PFSK-1 (cell line): ENCODE measurements around the gene ZNF804B.

ENCODE experiments used
- POLR2AphosphoS5 ChIP-seq: IDR thresholded peaks from 2 replicates; pipeline ENCODE4 v1.6.1; 2012; ENCODE audit warnings: low read depth, mild to moderate bottlenecking, control low read depth, low read length, moderate library complexity
- REST ChIP-seq, 2 experiments: IDR thresholded peaks; 2 replicates each; pipeline versions ENCODE4 v1.6.1 to v1.8.0; 2011 to 2012; ENCODE audit warnings: low read depth in 2 of 2, low read length in 2 of 2, control low read depth in 1 of 2, inconsistent platforms in 1 of 2, mild to moderate bottlenecking in 1 of 2, moderate library complexity in 1 of 2; ENCODE audit not compliant: insufficient read depth in 1 of 2
- SIN3A ChIP-seq: IDR thresholded peaks from 2 replicates; pipeline ENCODE4 v1.6.1; 2012; ENCODE audit warnings: mild to moderate bottlenecking, low read length, moderate library complexity, borderline replicate concordance; ENCODE audit not compliant: insufficient read depth
- TAF1 ChIP-seq: IDR thresholded peaks from 2 replicates; pipeline ENCODE4 v1.6.1; 2012; ENCODE audit warnings: low read length, control low read depth, borderline replicate concordance; ENCODE audit not compliant: insufficient read depth

GRCh38 chr7:89060234-89060633 lies 300.7 kb downstream of the ZNF804B start:
- TF ChIP-seq SIN3A (no peak), POLR2AphosphoS5 (no peak), TAF1 (no peak), REST (IDR thresholded peaks at IDR 0.05; ENCODE audit: insufficient read depth in 1 of 2, low read depth in 2 of 2, low read length in 2 of 2) (no peak)
